BE2C (cell line): ENCODE results near the gene KCTD18.

Experiments used
- DNase-seq: peaks from one replicate; pipeline ENCODE4 v3.0.0-alpha.2; 2020
- H3K27me3 ChIP-seq: fragments of 250-450 bp; sonication (Bioruptor Pico); 2 replicates; pipeline ENCODE4 v1.5.1; 2020; ENCODE audit warnings: mild to moderate bottlenecking
- H3K36me3 ChIP-seq: fragments of 250-450 bp; sonication (Bioruptor Pico); 2 replicates; pipeline ENCODE4 v1.5.1; 2020; ENCODE audit warnings: mild to moderate bottlenecking
- H3K4me1 ChIP-seq: fragments of 250-450 bp; sonication (Bioruptor Pico); 2 replicates; pipeline ENCODE4 v1.5.1; 2020
- H3K4me3 ChIP-seq: 2 replicates; pipeline ENCODE4 v1.5.1; 2011; ENCODE audit warnings: low read depth, low read length
- H3K9me3 ChIP-seq: fragments of 250-450 bp; sonication (Bioruptor Pico); 2 replicates; pipeline ENCODE4 v1.5.1; 2020
- TF ChIP-seq, protein P1 (sequence below): IDR thresholded peaks from 2 replicates; pipeline ENCODE4 v1.5.1; 2012; ENCODE audit warnings: mild to moderate bottlenecking, low read depth, low read length

Gene KCTD18

DNA sequence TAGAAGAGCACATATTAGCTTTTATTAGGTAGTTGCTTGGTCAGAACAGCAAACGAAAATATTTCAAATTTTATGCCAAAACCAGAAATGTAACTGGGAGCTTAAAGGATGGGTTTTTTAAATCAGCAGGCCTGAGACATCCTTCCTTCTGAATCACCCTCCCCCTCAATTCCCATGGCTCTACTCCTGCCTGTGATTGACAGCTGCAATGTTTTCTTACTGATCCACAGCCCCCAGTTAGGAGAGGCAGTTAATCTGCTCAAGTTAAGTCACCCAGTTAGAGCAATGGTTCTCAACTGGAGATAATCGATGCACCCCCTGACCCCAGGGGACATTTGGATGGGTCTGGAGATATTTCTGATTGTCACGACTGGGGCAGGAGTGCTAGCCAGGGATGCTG is 24.9 kb downstream of the KCTD18 start:
- TF ChIP-seq, protein P1, sequence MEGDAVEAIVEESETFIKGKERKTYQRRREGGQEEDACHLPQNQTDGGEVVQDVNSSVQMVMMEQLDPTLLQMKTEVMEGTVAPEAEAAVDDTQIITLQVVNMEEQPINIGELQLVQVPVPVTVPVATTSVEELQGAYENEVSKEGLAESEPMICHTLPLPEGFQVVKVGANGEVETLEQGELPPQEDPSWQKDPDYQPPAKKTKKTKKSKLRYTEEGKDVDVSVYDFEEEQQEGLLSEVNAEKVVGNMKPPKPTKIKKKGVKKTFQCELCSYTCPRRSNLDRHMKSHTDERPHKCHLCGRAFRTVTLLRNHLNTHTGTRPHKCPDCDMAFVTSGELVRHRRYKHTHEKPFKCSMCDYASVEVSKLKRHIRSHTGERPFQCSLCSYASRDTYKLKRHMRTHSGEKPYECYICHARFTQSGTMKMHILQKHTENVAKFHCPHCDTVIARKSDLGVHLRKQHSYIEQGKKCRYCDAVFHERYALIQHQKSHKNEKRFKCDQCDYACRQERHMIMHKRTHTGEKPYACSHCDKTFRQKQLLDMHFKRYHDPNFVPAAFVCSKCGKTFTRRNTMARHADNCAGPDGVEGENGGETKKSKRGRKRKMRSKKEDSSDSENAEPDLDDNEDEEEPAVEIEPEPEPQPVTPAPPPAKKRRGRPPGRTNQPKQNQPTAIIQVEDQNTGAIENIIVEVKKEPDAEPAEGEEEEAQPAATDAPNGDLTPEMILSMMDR, result no peak
- H3K36me3 ChIP-seq, result no peaks in the 10 kb centered on the region
- peaks cover 29% of the 10 kb centered on the region for H3K4me1 ChIP-seq
- no peak overlapping the region for H3K4me3 ChIP-seq
- no peak for DNase-seq
- no peaks in the 10 kb centered on the region for H3K27me3 ChIP-seq
- H3K9me3 ChIP-seq, result no peaks in the 10 kb centered on the region

DNA sequence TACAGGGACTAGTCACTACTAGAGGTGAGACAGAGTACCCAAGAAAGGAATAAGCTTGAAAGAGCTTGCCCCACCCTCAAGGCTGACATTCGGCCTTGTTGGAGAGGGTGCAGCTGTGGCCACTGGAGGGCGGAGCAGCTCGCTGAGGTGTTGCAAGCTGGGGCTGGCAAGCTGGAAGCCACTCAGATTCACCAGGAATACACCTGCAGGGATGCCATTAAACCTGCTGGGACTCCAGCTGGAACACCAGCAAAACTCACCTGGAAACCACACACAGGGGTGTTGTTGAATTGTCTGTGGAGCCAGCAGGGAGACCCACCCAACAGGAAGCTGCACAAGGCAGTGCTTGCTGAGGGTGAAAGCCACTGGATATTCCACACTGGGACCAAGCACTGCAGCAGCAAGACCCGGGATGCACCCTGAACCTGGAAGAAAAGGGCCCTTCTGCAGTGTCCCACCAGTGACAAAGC is 26.1 kb downstream of the KCTD18 start:
- H3K9me3 ChIP-seq, result no peaks in the 10 kb centered on the region
- peak; percentile 78 for DNase-seq
- peaks cover 29% of the 10 kb centered on the region for H3K4me1 ChIP-seq

DNA sequence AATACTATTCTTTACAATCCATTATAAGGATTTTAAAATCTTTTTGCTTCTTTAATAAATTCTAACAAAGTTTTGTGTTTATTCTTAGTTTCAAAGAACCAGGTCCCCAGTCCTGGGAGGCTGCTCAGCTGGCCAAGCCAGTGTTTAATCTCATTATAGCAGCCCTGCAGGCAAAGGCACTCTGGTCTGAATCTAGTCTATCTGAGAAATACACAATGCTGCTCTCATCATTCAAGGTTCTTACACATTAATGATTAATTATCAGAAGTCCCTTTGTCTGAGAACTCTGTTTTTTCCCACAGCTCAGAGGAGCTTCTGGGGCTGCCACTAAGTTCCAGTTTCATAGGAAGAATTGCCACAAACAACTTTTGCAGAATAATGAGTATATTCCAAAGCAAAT is 27.7 kb downstream of the KCTD18 start:
- Histone ChIP-seq H3K4me3 (no peak overlapping the region), H3K36me3 (peaks cover 10% of the 10 kb centered on the region), H3K4me1 (peaks cover 29% of the 10 kb centered on the region), H3K9me3 (no peaks in the 10 kb centered on the region), H3K27me3 (no peaks in the 10 kb centered on the region)
- TF ChIP-seq, protein P1, result no peak
- DNase-seq, result peak; percentile 75

More for the DNA sequence above, 26.1 kb downstream of the KCTD18 start:
- TF ChIP-seq, protein P1, result peak; percentile 87
- Histone ChIP-seq H3K4me3 (no peak overlapping the region), H3K27me3 (no peaks in the 10 kb centered on the region), H3K36me3 (no peaks in the 10 kb centered on the region; the same call in 1 of the 2 replicates)

DNA sequence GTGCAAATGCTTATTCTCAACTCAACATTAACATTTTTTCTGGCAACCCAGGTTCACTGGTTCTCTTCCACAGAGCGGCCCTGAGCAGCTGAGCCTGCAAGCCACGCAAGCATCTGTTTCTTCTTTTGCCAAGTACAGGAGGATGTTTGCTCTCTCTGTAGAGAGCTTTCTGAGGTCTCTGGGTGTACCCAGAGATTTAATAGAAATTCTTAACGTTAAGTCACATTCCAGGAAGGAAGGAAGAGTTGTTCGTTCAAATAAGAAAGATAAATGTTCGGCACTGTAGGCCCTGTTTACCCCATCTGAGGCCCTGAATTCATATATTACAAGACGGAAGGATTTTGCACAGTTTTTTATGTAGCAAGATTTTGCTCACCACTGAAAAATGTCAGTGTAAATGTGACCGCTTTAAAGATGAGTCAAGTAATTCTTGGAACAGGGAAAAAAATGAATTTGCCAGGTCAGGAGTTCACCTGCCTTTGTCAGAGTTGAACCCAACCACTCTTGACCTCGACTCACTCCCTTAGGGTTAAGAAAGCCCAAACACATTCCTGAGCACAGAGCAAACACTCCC is 30.1 kb downstream of the KCTD18 start:
- no peak for DNase-seq
- Histone ChIP-seq H3K4me1 (peaks cover 26% of the 10 kb centered on the region), H3K9me3 (no peaks in the 10 kb centered on the region), H3K36me3 (peaks cover 13% of the 10 kb centered on the region), H3K27me3 (no peaks in the 10 kb centered on the region), H3K4me3 (no peak overlapping the region)
- TF ChIP-seq, protein P1, result no peak

DNA sequence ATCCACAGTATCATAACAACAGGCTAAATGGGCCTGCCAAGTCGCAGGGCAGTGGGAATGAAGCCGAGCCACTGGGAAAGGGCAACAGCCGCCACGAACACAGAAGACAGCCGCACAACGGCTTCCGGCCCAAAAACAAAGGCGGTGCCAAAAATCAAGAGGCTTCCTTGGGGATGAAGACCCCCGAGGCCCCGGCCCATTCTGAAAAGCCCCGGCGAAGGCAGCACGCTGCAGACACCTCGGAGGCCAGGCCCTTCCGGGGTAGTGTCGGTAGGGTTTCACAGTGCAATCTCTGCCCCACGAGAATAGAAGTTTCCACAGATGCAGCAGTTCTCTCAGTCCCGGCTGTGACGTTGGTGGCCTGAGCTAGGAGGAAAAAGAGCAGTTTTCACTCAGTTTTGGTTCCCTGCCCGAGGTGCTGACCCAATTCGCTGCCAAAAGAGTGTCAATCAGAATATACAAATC is 32.2 kb downstream of the KCTD18 start:
- Histone ChIP-seq H3K4me3 (no peak overlapping the region), H3K27me3 (no peaks in the 10 kb centered on the region), H3K36me3 (peaks cover 19% of the 10 kb centered on the region), H3K4me1 (peaks cover 12% of the 10 kb centered on the region), H3K9me3 (no peaks in the 10 kb centered on the region)
- no peak for DNase-seq
- TF ChIP-seq, protein P1, result no peak

DNA sequence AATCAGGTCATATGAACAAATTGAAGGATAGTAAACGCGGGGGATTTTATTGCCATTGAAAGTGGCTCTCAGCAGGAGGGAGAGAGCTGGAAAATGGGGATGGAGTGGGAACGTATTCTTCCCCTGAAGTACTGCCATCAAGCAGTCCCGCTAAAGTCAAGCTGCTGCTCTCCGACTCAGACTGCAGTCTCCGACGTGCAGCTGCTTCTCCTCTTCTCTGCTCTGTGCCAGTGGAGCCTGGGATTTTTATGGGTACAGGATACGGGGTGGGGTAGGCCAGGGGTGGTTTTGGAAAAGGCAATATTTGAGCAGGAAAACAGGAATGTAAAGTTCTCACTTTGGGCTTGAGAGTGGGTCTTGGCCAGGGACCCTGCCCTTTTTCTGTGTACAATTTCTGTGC is 33.0 kb downstream of the KCTD18 start:
- DNase-seq, result no peak
- no peaks in the 10 kb centered on the region for H3K27me3 ChIP-seq
- TF ChIP-seq, protein P1, result no peak
- H3K36me3 ChIP-seq, result peaks cover 23% of the 10 kb centered on the region
- H3K4me3 ChIP-seq, result no peak overlapping the region
- H3K9me3 ChIP-seq, result no peaks in the 10 kb centered on the region
- peaks cover 10% of the 10 kb centered on the region for H3K4me1 ChIP-seq
